H9 (cell line): Measurements from ENCODE around the gene CHRND. TPM values are rescaled to one million over a fixed set of nuclear protein-coding genes. Genes with fewer than 3 reads are reported as not detected.

ENCODE experiments used
- DNase-seq: peaks from one replicate; pipeline ENCODE4 v3.0.0-alpha.2; 2017
- H2AFZ ChIP-seq: one replicate; pipeline ENCODE4 v1.6.1; 2013; ENCODE audit warnings: mild to moderate bottlenecking, low read length, control low read depth, moderate library complexity
- H2AK5ac ChIP-seq: 2 replicates; pipeline ENCODE4 v1.6.1; 2013; ENCODE audit warnings: low read length, control low read depth, mixed read lengths; ENCODE audit not compliant: insufficient read length
- H2BK120ac ChIP-seq: one replicate; pipeline ENCODE4 v1.6.1; 2013; ENCODE audit warnings: low read depth, mild to moderate bottlenecking, low read length, control low read depth, inconsistent platforms; ENCODE audit not compliant: poor library complexity, severe bottlenecking
- H2BK12ac ChIP-seq: 2 replicates; pipeline ENCODE4 v1.6.1; 2013; ENCODE audit warnings: low read length, control low read depth, mixed read lengths, low read depth; ENCODE audit not compliant: insufficient read length
- H2BK15ac ChIP-seq: 2 replicates; pipeline ENCODE4 v1.6.1; 2013; ENCODE audit warnings: low read depth, low read length, control low read depth
- H2BK20ac ChIP-seq: one replicate; pipeline ENCODE4 v1.6.1; 2013; ENCODE audit warnings: low read depth, mild to moderate bottlenecking, low read length, control low read depth, inconsistent platforms; ENCODE audit not compliant: poor library complexity, severe bottlenecking
- H2BK5ac ChIP-seq: 2 replicates; pipeline ENCODE4 v1.6.1; 2013; ENCODE audit warnings: low read length, control low read depth, mixed read lengths; ENCODE audit not compliant: insufficient read length
- H3K14ac ChIP-seq: 2 replicates; pipeline ENCODE4 v1.6.1; 2013; ENCODE audit warnings: low read length, control low read depth; ENCODE audit not compliant: insufficient read depth
- H3K18ac ChIP-seq: 2 replicates; pipeline ENCODE4 v1.6.1; 2013; ENCODE audit warnings: low read depth, mild to moderate bottlenecking, mixed read lengths, low read length, control low read depth; ENCODE audit not compliant: insufficient read length
- H3K23ac ChIP-seq: 2 replicates; pipeline ENCODE4 v1.6.1; 2013; ENCODE audit warnings: low read length, control low read depth, mixed read lengths, low read depth; ENCODE audit not compliant: insufficient read length
- H3K23me2 ChIP-seq: 2 replicates; pipeline ENCODE4 v1.6.1; 2013; ENCODE audit warnings: low read depth, mild to moderate bottlenecking, mixed read lengths, low read length, control low read depth; ENCODE audit not compliant: insufficient read length, poor library complexity, severe bottlenecking
- H3K27ac ChIP-seq: 2 replicates; pipeline ENCODE4 v1.5.1; 2013; ENCODE audit warnings: low read length, control low read depth, mixed read lengths, low read depth; ENCODE audit not compliant: insufficient read length
- H3K27me3 ChIP-seq: 2 replicates; pipeline ENCODE4 v1.6.1; 2013; ENCODE audit warnings: low read length, control low read depth, inconsistent platforms; ENCODE audit not compliant: insufficient read depth
- H3K4ac ChIP-seq: 2 replicates; pipeline ENCODE4 v1.6.1; 2013; ENCODE audit warnings: low read depth, mild to moderate bottlenecking, control low read depth, inconsistent platforms, low read length, moderate library complexity
- H3K4me1 ChIP-seq: 2 replicates; pipeline ENCODE4 v1.6.1; 2013; ENCODE audit warnings: low read length, control low read depth, inconsistent platforms; ENCODE audit not compliant: insufficient read depth
- H3K4me2 ChIP-seq: 2 replicates; pipeline ENCODE4 v1.6.1; 2013; ENCODE audit warnings: low read length, control low read depth, mixed read lengths; ENCODE audit not compliant: insufficient read length, insufficient read depth
- H3K56ac ChIP-seq: 2 replicates; pipeline ENCODE4 v1.6.1; 2013; ENCODE audit warnings: low read depth, mild to moderate bottlenecking, mixed read lengths, low read length, control low read depth; ENCODE audit not compliant: insufficient read length
- H3K79me1 ChIP-seq: 2 replicates; pipeline ENCODE4 v1.6.1; 2013; ENCODE audit warnings: low read depth, mild to moderate bottlenecking, moderate library complexity, low read length, control low read depth, inconsistent platforms; ENCODE audit not compliant: insufficient read depth, poor library complexity, severe bottlenecking
- H3K79me2 ChIP-seq: 2 replicates; pipeline ENCODE4 v1.6.1; 2013; ENCODE audit warnings: low read length, control low read depth, inconsistent platforms; ENCODE audit not compliant: insufficient read depth
- H3K9ac ChIP-seq: 2 replicates; pipeline ENCODE4 v1.6.1; 2013; ENCODE audit warnings: low read length, control low read depth, mixed read lengths; ENCODE audit not compliant: insufficient read length; ENCODE audit errors: extremely low read depth
- H3K9me3 ChIP-seq: one replicate; pipeline ENCODE4 v1.6.1; 2013; ENCODE audit warnings: low read depth, low read length, inconsistent platforms; ENCODE audit not compliant: control insufficient read depth
- H3T11ph ChIP-seq: one replicate; pipeline ENCODE4 v1.6.1; 2013; ENCODE audit warnings: mild to moderate bottlenecking, low read length, control low read depth, inconsistent platforms
- H4K20me1 ChIP-seq: one replicate; pipeline ENCODE4 v1.6.1; 2013; ENCODE audit not compliant: control insufficient read depth, insufficient read length, insufficient read depth
- H4K5ac ChIP-seq: 2 replicates; pipeline ENCODE4 v1.6.1; 2013; ENCODE audit warnings: low read depth, mild to moderate bottlenecking, mixed read lengths, low read length, control low read depth; ENCODE audit not compliant: insufficient read length
- H4K8ac ChIP-seq: replicated peaks from 2 replicates; pipeline ENCODE4 v1.6.1; 2013; ENCODE audit warnings: low read length, control low read depth, mixed read lengths, low read depth; ENCODE audit not compliant: insufficient read length
- H4K91ac ChIP-seq: 2 replicates; pipeline ENCODE4 v1.6.1; 2013; ENCODE audit warnings: low read depth, mild to moderate bottlenecking, moderate library complexity, mixed read lengths, low read length, control low read depth; ENCODE audit not compliant: insufficient read length
- H3K27ac Mint-ChIP-seq, 3 experiments: 2 replicates in 2 of 3; 3 replicates in 1 of 3; pipeline ENCODE4 v1.8.0; 2020 to 2021; ENCODE audit warnings: mixed read lengths in 3 of 3, mild to moderate bottlenecking in 1 of 3, moderate library complexity in 1 of 3
- H3K27me3 Mint-ChIP-seq: 2 replicates; pipeline ENCODE4 v1.8.0; 2021; ENCODE audit warnings: low read depth, mild to moderate bottlenecking, moderate library complexity, mixed read lengths
- H3K36me3 Mint-ChIP-seq, 3 experiments: 2 replicates in 2 of 3; 3 replicates in 1 of 3; pipeline ENCODE4 v1.8.0; 2020 to 2021; ENCODE audit warnings: low read depth in 3 of 3, mixed read lengths in 3 of 3; ENCODE audit not compliant: insufficient read depth in 1 of 3
- H3K4me1 Mint-ChIP-seq, 2 experiments: 2 replicates each; pipeline ENCODE4 v1.8.0; 2020; ENCODE audit warnings: mixed read lengths in 2 of 2
- H3K4me3 Mint-ChIP-seq, 2 experiments: 2 replicates in 1 of 2; 3 replicates in 1 of 2; pipeline ENCODE4 v1.8.0; 2020 to 2021; ENCODE audit warnings: mild to moderate bottlenecking in 2 of 2, mixed read lengths in 2 of 2, moderate library complexity in 1 of 2
- H3K9me3 Mint-ChIP-seq, 2 experiments: 2 replicates in 1 of 2; 3 replicates in 1 of 2; pipeline ENCODE4 v1.8.0; 2020; ENCODE audit warnings: mild to moderate bottlenecking in 2 of 2, mixed read lengths in 2 of 2, moderate library complexity in 1 of 2
- CTCF ChIP-seq: fragments of 200-600 bp; sonication (generic); conservative IDR thresholded peaks from 3 replicates; pipeline ENCODE4 v1.8.0; 2021; ENCODE audit warnings: antibody characterized with exemption, mild to moderate bottlenecking
- WGBS: extraction: QIAGEN DNeasy Blood & Tissue Kit; methylation state at CpG from one replicate; pipeline ENCODE4 v1.1.7; 2013; ENCODE audit warnings: missing lambda C conversion rate, low lambda C conversion rate, mixed read lengths; ENCODE audit not compliant: insufficient read length; ENCODE audit errors: extremely low coverage; 5-methylcytosine and 5-hydroxymethylcytosine counted together
- total RNA-seq: library from RNA; stranded (reverse); gene quantifications from 2 replicates; pipeline ENCODE4 v1.2.1, GENCODE V29; 2021

CHRND gene
- total RNA-seq, 1 experiment from 2014 or later: not detected

- 0 out of 2 replicates have a peak, but pooled peaks cover 3% of the 10 kb centered on the region for H3K4me1 ChIP-seq
These were observed 20.1 kb upstream of the CHRND start for GRCh38 chr2:232505856-232506255.

More at GRCh38 chr2:232505856-232506255, 20.1 kb upstream of the CHRND start:
- no peak overlapping the region for H3K23ac ChIP-seq
- H3K79me2 ChIP-seq: no peaks in the 10 kb centered on the region
- H3K18ac ChIP-seq: no peak overlapping the region
- no peak overlapping the region for H3K4ac ChIP-seq
- H3K27me3 ChIP-seq: peaks cover 17% of the 10 kb centered on the region
- H3K27ac Mint-ChIP-seq: no peak overlapping the region
- no peak overlapping the region for H3K56ac ChIP-seq
- H2BK5ac ChIP-seq: no peak overlapping the region
- peaks cover 0 to 2% of the 10 kb centered on the region in 2 experiments; a peak in 2 of 5 replicates for H3K9me3 Mint-ChIP-seq
- H3K9me3 ChIP-seq: no peaks in the 10 kb centered on the region
- no peak overlapping the region for H3K9ac ChIP-seq
- WGBS: no CpG with 5 or more reads among the region's 10 CpGs
- H4K8ac ChIP-seq: no peak overlapping the region
- peaks cover 12% of the 10 kb centered on the region for H3K23me2 ChIP-seq
- H4K5ac ChIP-seq: no peak overlapping the region
- H3K27me3 Mint-ChIP-seq: peaks cover 62% of the 10 kb centered on the region
- no peak overlapping the region; the same call in 1 of the 2 replicates for H3K14ac ChIP-seq
- H3K36me3 Mint-ChIP-seq: no peaks in the 10 kb centered on the region
- peak overlapping the region in 1 of 2 experiments; percentile 40; a peak in 1 of 5 replicates for H3K4me3 Mint-ChIP-seq
- no peak overlapping the region for H2AFZ ChIP-seq
- no peak overlapping the region for H3T11ph ChIP-seq
- TF ChIP-seq CTCF: no peak
- no peak overlapping the region for H3K27ac ChIP-seq
- no peak overlapping the region for H4K91ac ChIP-seq
- H4K20me1 ChIP-seq: peaks cover 3% of the 10 kb centered on the region
- H2BK120ac ChIP-seq: no peak overlapping the region
- peaks cover 17 to 54% of the 10 kb centered on the region in 2 experiments for H3K4me1 Mint-ChIP-seq
- no peak overlapping the region for H2BK12ac ChIP-seq
- H3K4me2 ChIP-seq: peak overlapping the region; percentile 23
- H2AK5ac ChIP-seq: no peak overlapping the region
- H2BK20ac ChIP-seq: no peak overlapping the region
- no peak for DNase-seq
- no peak overlapping the region for H2BK15ac ChIP-seq
- no peaks in the 10 kb centered on the region for H3K79me1 ChIP-seq
